H1 (cell line): ENCODE results near the gene CRYBG3. TPM values are rescaled to one million over a fixed set of nuclear protein-coding genes. Genes with fewer than 3 reads are reported as not detected.

Experiments
- BACH1 ChIP-seq: IDR thresholded peaks from 2 replicates; pipeline ENCODE4 v1.6.1; 2012; ENCODE audit warnings: low read length, improper control_type of control experiment
- CEBPB ChIP-seq: IDR thresholded peaks from 2 replicates; pipeline ENCODE4 v1.6.1; 2012; ENCODE audit warnings: low read depth, low read length
- CHD2 ChIP-seq: IDR thresholded peaks from 2 replicates; pipeline ENCODE4 v1.6.1; 2012; ENCODE audit warnings: low read length, improper control_type of control experiment
- EGR1 ChIP-seq: IDR thresholded peaks from 2 replicates; pipeline ENCODE4 v1.6.1; 2011; ENCODE audit warnings: low read depth, low read length, borderline replicate concordance
- RNF2 ChIP-seq: fragments of 200-900, 300-1000 bp; sonication (generic); IDR thresholded peaks from 2 replicates; pipeline ENCODE4 v1.7.1; 2016; ENCODE audit warnings: borderline replicate concordance, low read depth, mild to moderate bottlenecking, antibody characterized with exemption, low read length; ENCODE audit not compliant: poor library complexity, severe bottlenecking; ENCODE audit errors: missing control alignments
- RXRA ChIP-seq: IDR thresholded peaks from 2 replicates; pipeline ENCODE4 v1.6.1; 2011; ENCODE audit warnings: low read depth, mild to moderate bottlenecking, low read length, moderate library complexity; ENCODE audit not compliant: insufficient read depth
- SP1 ChIP-seq: IDR thresholded peaks from 2 replicates; pipeline ENCODE4 v1.6.1; 2011; ENCODE audit warnings: low read depth, low read length
- SRF ChIP-seq: IDR thresholded peaks from 2 replicates; pipeline ENCODE4 v1.6.1; 2011; ENCODE audit warnings: mild to moderate bottlenecking, low read depth, low read length, moderate library complexity
- polyA plus RNA-seq, 7 experiments: library from polyadenylated mRNA; depleted of rRNA in 3 of 7; stranded (reverse) in 5 of 7; unstranded in 2 of 7; fragments of >200 nt in 5 of 7; fragments of 200-250 nt in 2 of 7; gene quantifications; 1 replicate in 5 of 7; 2 replicates in 1 of 7; 4 replicates in 1 of 7; pipeline versions ENCODE4 v1.2.1 to v1.2.3, GENCODE V29; 2011 to 2013; ENCODE audit warnings: missing spikeins in 2 of 7, mixed read lengths in 2 of 7
- total RNA-seq: library from RNA; stranded (reverse); fragmentation: NEBNext Ultra II Directional; extraction: Animal tissue kit (Norgen Biotek cat#: 25700); gene quantifications from 2 replicates; pipeline ENCODE4 v1.2.1, GENCODE V29; 2021

Gene CRYBG3
- total and polyA plus RNA-seq, 2 of the 8 experiments (the other 6 are each of a cell fraction or from before 2014, with no cell fraction given): 2.1 to 8.0 TPM

GRCh38 chr3:97815149-97815917, 6.5 kb upstream of the CRYBG3 start (continued):
- TF ChIP-seq EGR1 (no peak), SP1 (no peak), CEBPB (no peak), SRF (no peak), RNF2 (no peak), BACH1 (no peak), RXRA (no peak), CHD2 (no peak)
